Measurements from ENCODE around the gene LHX8. TPM values are rescaled to one million over a fixed set of nuclear protein-coding genes. Genes with fewer than 3 reads are reported as not detected.

LHX8 gene
- total and polyA plus RNA-seq, 2 of the 13 experiments (the other 11 are each of a cell fraction or from before 2014, with no cell fraction given) = not detected

- intact Hi-C loops (cut with micrococcal nuclease; ENCODE audit: unreplicated experiment) (no loop called here), in situ Hi-C loops (cut with HindIII; ENCODE audit: extremely low pct_ligation_motif_present, low pct_unique_long_range_greater_than_20kb) (no loop called here)
- CTCF ChIA-PET (ENCODE audit: low intra/inter-chr PET ratio, low total read pairs) = no interaction called here
- POLR2A ChIA-PET = no interaction called here
- FAIRE-seq (no peak), ATAC-seq (no peak), DNase-seq (ENCODE audit: low spot score) (no peak)
- no peaks in the 10 kb centered on the region for H3K79me2 ChIP-seq (ENCODE audit: insufficient read depth, low read length)
- H3K4me2 ChIP-seq (ENCODE audit: low read depth, low read length) = no peak overlapping the region
- no peak overlapping the region for H3K9ac ChIP-seq (ENCODE audit: insufficient read depth, low read depth, low read length)
- no peaks in the 10 kb centered on the region for H3K27me3 ChIP-seq (ENCODE audit: control insufficient read depth in 1 of 2, insufficient read depth in 2 of 2, low read length in 2 of 2)
- TF ChIP-seq TFDP1 (CRISPR knock-in tag; IDR thresholded peaks at IDR 0.05; ENCODE audit: borderline replicate concordance) (no peak), ZNF101 (CRISPR knock-in tag; IDR thresholded peaks at IDR 0.05; ENCODE audit: borderline replicate concordance, low read depth) (no peak), ZNF766 (CRISPR knock-in tag; IDR thresholded peaks at IDR 0.05; ENCODE audit: borderline replicate concordance) (no peak), HNRNPK (IDR thresholded peaks at IDR 0.05; ENCODE audit: low read depth, low read length, poor library complexity, severe bottlenecking) (no peak), REXO4 (CRISPR knock-in tag; IDR thresholded peaks at IDR 0.05; ENCODE audit: borderline replicate concordance) (no peak), RNF2 (conservative IDR thresholded peaks at IDR 0.05; ENCODE audit: low read depth) (no peak), KDM4B (CRISPR knock-in tag; IDR thresholded peaks at IDR 0.05) (no peak), BCL6 (CRISPR knock-in tag; IDR thresholded peaks at IDR 0.05) (no peak), HINFP (CRISPR knock-in tag; IDR thresholded peaks at IDR 0.05; ENCODE audit: low read depth) (no peak), ZNF292 (CRISPR knock-in tag; IDR thresholded peaks at IDR 0.05; ENCODE audit: borderline replicate concordance, low read depth) (no peak), ETV6 (CRISPR knock-in tag; conservative IDR thresholded peaks at IDR 0.05) (no peak), HMGA1 (CRISPR knock-in tag; conservative IDR thresholded peaks at IDR 0.05) (no peak), DMAP1 (CRISPR knock-in tag; IDR thresholded peaks at IDR 0.05) (no peak), NFE2L1 (CRISPR knock-in tag; IDR thresholded peaks at IDR 0.05; ENCODE audit: borderline replicate concordance) (no peak), NPAS2 (CRISPR knock-in tag; IDR thresholded peaks at IDR 0.05; ENCODE audit: borderline replicate concordance) (no peak)
- H3K4me1 ChIP-seq (ENCODE audit: insufficient read depth, low read length) = no peaks in the 10 kb centered on the region
- no peaks in the 10 kb centered on the region for H3K9me3 ChIP-seq (ENCODE audit: low read length)
- no peak overlapping the region for H2AFZ ChIP-seq (ENCODE audit: low read length)
- no peaks in the 10 kb centered on the region for H3K36me3 ChIP-seq (replicated peaks in 1 of 2; ENCODE audit: control insufficient read depth in 1 of 2, insufficient read depth in 2 of 2, low read length in 2 of 2)
- H4K20me1 ChIP-seq (ENCODE audit: insufficient read depth, low read length) = no peaks in the 10 kb centered on the region
- no peak overlapping the region for H3K27ac ChIP-seq (ENCODE audit: extremely low read length, insufficient read depth, low read length)
- no peak overlapping the region for H3K4me3 ChIP-seq (replicated peaks in 1 of 3; ENCODE audit: insufficient read depth in 1 of 3, low read depth in 2 of 3, low read length in 3 of 3)
- no TSS peak for BruUV-seq (replicated peaks)
Measured at GRCh38 chr1:75115654-75116053, 18.5 kb upstream of the LHX8 start.

Measured in HepG2 (cell line).